Measurements from ENCODE around the gene PSMG1.

PSMG1 gene

GRCh38 chr21:39198800-39199199 lies 15.5 kb upstream of the PSMG1 start:
- H3K4me3 ChIP-seq (ENCODE audit: low read depth, low read length) = no peak overlapping the region
- no peak for TF ChIP-seq CTCF (IDR thresholded peaks at IDR 0.05; ENCODE audit: borderline replicate concordance, insufficient read depth, low read depth, low read length)

- no peak for TF ChIP-seq CTCF (IDR thresholded peaks at IDR 0.05; ENCODE audit: borderline replicate concordance, insufficient read depth, low read depth, low read length)
- no peak overlapping the region for H3K4me3 ChIP-seq (ENCODE audit: low read depth, low read length)
These were observed 14.4 kb upstream of the PSMG1 start for GRCh38 chr21:39197448-39198233.

- no peak for TF ChIP-seq CTCF (IDR thresholded peaks at IDR 0.05; ENCODE audit: borderline replicate concordance, insufficient read depth, low read depth, low read length)
These were observed 13.6 kb upstream of the PSMG1 start for GRCh38 chr21:39196838-39197237.

GRCh38 chr21:39196310-39196709 lies 13.1 kb upstream of the PSMG1 start:
- H3K4me3 ChIP-seq (ENCODE audit: low read depth, low read length) = no peak overlapping the region
- TF ChIP-seq CTCF (IDR thresholded peaks at IDR 0.05; ENCODE audit: borderline replicate concordance, insufficient read depth, low read depth, low read length) = no peak

More at GRCh38 chr21:39196838-39197237, 13.6 kb upstream of the PSMG1 start:
- H3K4me3 ChIP-seq (ENCODE audit: low read depth, low read length) = no peak overlapping the region

GRCh38 chr21:39193380-39193779 lies 10.1 kb upstream of the PSMG1 start:
- H3K4me3 ChIP-seq (ENCODE audit: low read depth, low read length) = no peak overlapping the region
- no peak for TF ChIP-seq CTCF (IDR thresholded peaks at IDR 0.05; ENCODE audit: borderline replicate concordance, insufficient read depth, low read depth, low read length)

GRCh38 chr21:39189857-39190604 lies 6.8 kb upstream of the PSMG1 start:
- H3K4me3 ChIP-seq (ENCODE audit: low read depth, low read length) = no peak overlapping the region
- TF ChIP-seq CTCF (IDR thresholded peaks at IDR 0.05; ENCODE audit: borderline replicate concordance, insufficient read depth, low read depth, low read length) = no peak

All from GM12875 (cell line).